Colonic mucosa (tissue), 4 donors: ENCODE measurements around the gene EML6. TPM values are rescaled to one million over a fixed set of nuclear protein-coding genes. Genes with fewer than 3 reads are reported as not detected.

Experiments
- DNase-seq: peaks from one replicate; pipeline ENCODE4 v3.0.0-alpha.2; 2020
- H3K27ac ChIP-seq: fragments of 200-600 bp; one replicate; pipeline ENCODE4 v1.8.0; 2021
- H3K27me3 ChIP-seq: fragments of 200-600 bp; one replicate; pipeline ENCODE4 v1.8.0; 2021
- H3K36me3 ChIP-seq: fragments of 200-600 bp; one replicate; pipeline ENCODE4 v1.8.0; 2021
- H3K4me1 ChIP-seq: fragments of 200-600 bp; one replicate; pipeline ENCODE4 v1.8.0; 2021; ENCODE audit warnings: mild to moderate bottlenecking
- H3K4me3 ChIP-seq: fragments of 200-600 bp; one replicate; pipeline ENCODE4 v1.8.0; 2021
- H3K9ac ChIP-seq, 2 donors: one replicate each; pipeline ENCODE4 v1.7.0; 2013; ENCODE audit warnings: control low read depth in 2 of 2, low read depth in 2 of 2, low read length in 2 of 2
- H3K9me3 ChIP-seq: fragments of 200-600 bp; one replicate; pipeline ENCODE4 v1.8.0; 2021
- CTCF ChIP-seq: fragments of 200-600 bp; IDR thresholded peaks from one replicate; pipeline ENCODE4 v1.8.0; 2022; ENCODE audit warnings: antibody characterized with exemption, mild to moderate bottlenecking
- intact Hi-C: fragments of 100-400 bp; cut with DNase I; formaldehyde crosslinking; loops from one replicate; pipeline ENCODE4 v1.14.1; 2022
- total RNA-seq, 2 donors: library from RNA; stranded (reverse); fragmentation: NEBNext Ultra II Directional in 1 of 2; extraction: Animal tissue kit (Norgen Biotek cat#: 25700) in 1 of 2; gene quantifications; one replicate each; pipeline ENCODE4 v1.2.1, GENCODE V29; 2021
- donor health status: healthy.
- donor health status: DM: no; HTN: no; CAD: no.
- donor health status: DM: no; HTN: no; CAD: no.

The EML6 gene
- total RNA-seq, 2 donors from 2014 or later = 2.1 to 2.5 TPM

DNA sequence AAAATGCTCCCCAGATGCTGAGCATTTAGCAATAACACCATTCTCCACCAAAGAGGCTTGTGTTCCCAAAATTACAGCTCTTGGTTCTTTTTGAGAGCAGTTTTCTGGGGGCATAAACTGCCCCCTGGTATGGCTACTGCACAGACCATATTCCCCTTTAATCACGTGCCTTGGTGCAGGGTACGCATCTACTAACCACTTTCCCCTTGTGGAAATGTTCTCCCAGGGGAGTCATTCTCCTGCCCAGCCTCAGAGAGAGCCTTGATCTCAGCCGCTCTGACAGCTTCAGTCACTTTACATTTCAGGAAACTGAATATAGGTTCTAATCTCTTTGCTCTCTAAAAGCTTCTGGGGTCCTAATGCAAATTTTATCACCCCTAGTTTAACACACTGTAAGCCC lies 44.7 kb upstream of the EML6 start:
- no peak overlapping the region for H3K4me3 ChIP-seq
- H3K9ac ChIP-seq = no peak overlapping the region
- DNase-seq = no peak
- no peaks in the 10 kb centered on the region for H3K36me3 ChIP-seq
- H3K27me3 ChIP-seq = no peaks in the 10 kb centered on the region
- no peak overlapping the region for H3K27ac ChIP-seq
- intact Hi-C loops = no loop called here
- no peak for TF ChIP-seq CTCF
- H3K4me1 ChIP-seq = no peaks in the 10 kb centered on the region
- no peaks in the 10 kb centered on the region for H3K9me3 ChIP-seq

GRCh38 chr2:54680397-54681041 lies 42.9 kb upstream of the EML6 start:
- no peaks in the 10 kb centered on the region for H3K9me3 ChIP-seq
- no peak for DNase-seq
- no peaks in the 10 kb centered on the region for H3K36me3 ChIP-seq
- no peaks in the 10 kb centered on the region for H3K4me1 ChIP-seq
- intact Hi-C loops = no loop called here
- no peak overlapping the region for H3K27ac ChIP-seq
- no peaks in the 10 kb centered on the region for H3K27me3 ChIP-seq
- H3K9ac ChIP-seq = no peak overlapping the region
- H3K4me3 ChIP-seq = no peak overlapping the region
- TF ChIP-seq CTCF = no peak

GRCh38 chr2:54681416-54681815 lies 42.0 kb upstream of the EML6 start:
- no peak for TF ChIP-seq CTCF
- no peak overlapping the region for H3K27ac ChIP-seq
- H3K36me3 ChIP-seq = no peaks in the 10 kb centered on the region
- H3K9ac ChIP-seq = no peak overlapping the region
- intact Hi-C loops = no loop called here
- no peak for DNase-seq
- H3K27me3 ChIP-seq = no peaks in the 10 kb centered on the region
- no peaks in the 10 kb centered on the region for H3K4me1 ChIP-seq
- H3K4me3 ChIP-seq = no peak overlapping the region
- H3K9me3 ChIP-seq = no peaks in the 10 kb centered on the region

GRCh38 chr2:54683596-54683995 lies 39.9 kb upstream of the EML6 start:
- Histone ChIP-seq H3K4me1 (no peaks in the 10 kb centered on the region), H3K9me3 (no peaks in the 10 kb centered on the region), H3K27ac (no peak overlapping the region), H3K9ac (no peak overlapping the region), H3K36me3 (no peaks in the 10 kb centered on the region), H3K27me3 (no peaks in the 10 kb centered on the region), H3K4me3 (no peak overlapping the region)
- no peak for TF ChIP-seq CTCF
- DNase-seq = no peak
- intact Hi-C loops = no loop called here

- no peak overlapping the region for H3K4me3 ChIP-seq
- H3K36me3 ChIP-seq = no peaks in the 10 kb centered on the region
- H3K4me1 ChIP-seq = no peaks in the 10 kb centered on the region
- no peak overlapping the region for H3K9ac ChIP-seq
- no peak for TF ChIP-seq CTCF
- intact Hi-C loops = no loop called here
- H3K27ac ChIP-seq = no peak overlapping the region
- no peak for DNase-seq
- H3K9me3 ChIP-seq = no peaks in the 10 kb centered on the region
- H3K27me3 ChIP-seq = no peaks in the 10 kb centered on the region
These were observed 38.1 kb upstream of the EML6 start for GRCh38 chr2:54685263-54685775.
